SK-N-SH treated with all-trans-retinoic acid at 6 μM for 48 hours (cell line): ENCODE measurements around the gene PRSS22.

Experiments used
- ATAC-seq: fragments of 200-7000 bp; cut with Tn5 transposase; 3 replicates; pipeline ENCODE4 v1.9.1; 2020; ENCODE audit warnings: mild to moderate bottlenecking, moderate library complexity
- ARNTL ChIP-seq: fragments of 450-650 bp; formaldehyde crosslinking; IDR thresholded peaks from 2 replicates; pipeline ENCODE4 v1.5.0; 2020; ENCODE audit warnings: low read depth, mild to moderate bottlenecking, moderate library complexity, borderline replicate concordance
- BACH2 ChIP-seq: fragments of 250-450 bp; sonication (Bioruptor Pico); IDR thresholded peaks from 2 replicates; pipeline ENCODE4 v1.9.0; 2021; ENCODE audit warnings: mild to moderate bottlenecking, borderline replicate concordance
- CREB5 ChIP-seq: fragments of 250-450 bp; sonication (Bioruptor Pico); IDR thresholded peaks from 2 replicates; pipeline ENCODE4 v1.5.1; 2020; ENCODE audit warnings: low read depth, mild to moderate bottlenecking, moderate library complexity
- CSDC2 ChIP-seq: fragments of 250-450 bp; sonication (Bioruptor Pico); IDR thresholded peaks from 2 replicates; pipeline ENCODE4 v1.5.0; 2020; ENCODE audit warnings: mild to moderate bottlenecking, moderate library complexity
- GLIS3 ChIP-seq: fragments of 250-450 bp; sonication (Bioruptor Pico); IDR thresholded peaks from 2 replicates; pipeline ENCODE4 v1.5.0; 2020; ENCODE audit warnings: mild to moderate bottlenecking, moderate library complexity
- ISL1 ChIP-seq: fragments of 250-450 bp; sonication (Bioruptor Pico); IDR thresholded peaks from 2 replicates; pipeline ENCODE4 v2.1.2; 2022; ENCODE audit warnings: mild to moderate bottlenecking, moderate library complexity
- OSR1 ChIP-seq: fragments of 250-450 bp; sonication (Bioruptor Pico); IDR thresholded peaks from 2 replicates; pipeline ENCODE4 v1.8.0; 2022; ENCODE audit warnings: moderate library complexity, mild to moderate bottlenecking, inconsistent platforms
- POU6F1 ChIP-seq: fragments of 250-450 bp; sonication (Bioruptor Pico); IDR thresholded peaks from 2 replicates; pipeline ENCODE4 v1.8.0; 2021; ENCODE audit warnings: low read depth, mild to moderate bottlenecking, moderate library complexity, borderline replicate concordance
- PPARA ChIP-seq: fragments of 250-450 bp; sonication (Bioruptor Pico); IDR thresholded peaks from 2 replicates; pipeline ENCODE4 v1.5.0; 2020; ENCODE audit warnings: mild to moderate bottlenecking, borderline replicate concordance
- RARB ChIP-seq: fragments of 250-450 bp; sonication (Bioruptor Pico); IDR thresholded peaks from 2 replicates; pipeline ENCODE4 v1.8.0; 2021; ENCODE audit warnings: mild to moderate bottlenecking, moderate library complexity
- SNAI2 ChIP-seq: fragments of 250-450 bp; sonication (Bioruptor Pico); IDR thresholded peaks from 2 replicates; pipeline ENCODE4 v1.5.0; 2020; ENCODE audit warnings: mild to moderate bottlenecking, moderate library complexity
- TCF4 ChIP-seq: fragments of 250-450 bp; sonication (Bioruptor Pico); IDR thresholded peaks from 2 replicates; pipeline ENCODE4 v1.8.0; 2021; ENCODE audit warnings: mild to moderate bottlenecking, moderate library complexity, borderline replicate concordance
- TOX ChIP-seq: fragments of 250-450 bp; sonication (Bioruptor Pico); IDR thresholded peaks from 2 replicates; pipeline ENCODE4 v1.8.0; 2021; ENCODE audit warnings: mild to moderate bottlenecking, moderate library complexity, borderline replicate concordance
- TSHZ2 ChIP-seq: fragments of 250-450 bp; sonication (Bioruptor Pico); IDR thresholded peaks from 2 replicates; pipeline ENCODE4 v1.5.0; 2020; ENCODE audit warnings: mild to moderate bottlenecking, moderate library complexity
- ZC3H10 ChIP-seq: fragments of 250-450 bp; sonication (Bioruptor Pico); IDR thresholded peaks from 2 replicates; pipeline ENCODE4 v1.5.1; 2021; ENCODE audit warnings: mild to moderate bottlenecking, moderate library complexity
- ZFP3 ChIP-seq: fragments of 250-450 bp; sonication (Bioruptor Pico); IDR thresholded peaks from 2 replicates; pipeline ENCODE4 v1.5.0; 2020; ENCODE audit warnings: mild to moderate bottlenecking, moderate library complexity
- ZFP30 ChIP-seq: fragments of 450-650 bp; formaldehyde crosslinking; IDR thresholded peaks from 2 replicates; pipeline ENCODE4 v1.5.0; 2022; ENCODE audit warnings: mild to moderate bottlenecking, moderate library complexity
- ZNF565 ChIP-seq: fragments of 450-650 bp; formaldehyde crosslinking; conservative IDR thresholded peaks from 2 replicates; pipeline ENCODE4 v1.5.0; 2020; ENCODE audit warnings: low read depth, mild to moderate bottlenecking, moderate library complexity
- ZNF70 ChIP-seq: fragments of 450-650 bp; formaldehyde crosslinking; IDR thresholded peaks from 2 replicates; pipeline ENCODE4 v1.5.0; 2020; ENCODE audit warnings: mild to moderate bottlenecking, moderate library complexity
- TF ChIP-seq, protein P1 (sequence below): fragments of 250-450 bp; sonication (Bioruptor Pico); IDR thresholded peaks from 2 replicates; pipeline ENCODE4 v1.5.1; 2021; ENCODE audit warnings: mild to moderate bottlenecking, moderate library complexity
- TF ChIP-seq, protein P2 (sequence below): fragments of 250-450 bp; sonication (Bioruptor Pico); IDR thresholded peaks from 2 replicates; pipeline ENCODE4 v1.8.0; 2020; ENCODE audit warnings: mild to moderate bottlenecking, moderate library complexity, borderline replicate concordance

Gene PRSS22

GRCh38 chr16:2833776-2834175 is 24.2 kb downstream of the PRSS22 start (continued):
- TF ChIP-seq, protein P1, sequence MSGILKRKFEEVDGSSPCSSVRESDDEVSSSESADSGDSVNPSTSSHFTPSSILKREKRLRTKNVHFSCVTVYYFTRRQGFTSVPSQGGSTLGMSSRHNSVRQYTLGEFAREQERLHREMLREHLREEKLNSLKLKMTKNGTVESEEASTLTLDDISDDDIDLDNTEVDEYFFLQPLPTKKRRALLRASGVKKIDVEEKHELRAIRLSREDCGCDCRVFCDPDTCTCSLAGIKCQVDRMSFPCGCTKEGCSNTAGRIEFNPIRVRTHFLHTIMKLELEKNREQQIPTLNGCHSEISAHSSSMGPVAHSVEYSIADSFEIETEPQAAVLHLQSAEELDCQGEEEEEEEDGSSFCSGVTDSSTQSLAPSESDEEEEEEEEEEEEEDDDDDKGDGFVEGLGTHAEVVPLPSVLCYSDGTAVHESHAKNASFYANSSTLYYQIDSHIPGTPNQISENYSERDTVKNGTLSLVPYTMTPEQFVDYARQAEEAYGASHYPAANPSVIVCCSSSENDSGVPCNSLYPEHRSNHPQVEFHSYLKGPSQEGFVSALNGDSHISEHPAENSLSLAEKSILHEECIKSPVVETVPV: no peak
- TF ChIP-seq RARB (no peak), TSHZ2 (CRISPR knock-in tag) (no peak), TOX (no peak), SNAI2 (no peak), ZNF565 (CRISPR knock-in tag) (no peak)

DNA sequence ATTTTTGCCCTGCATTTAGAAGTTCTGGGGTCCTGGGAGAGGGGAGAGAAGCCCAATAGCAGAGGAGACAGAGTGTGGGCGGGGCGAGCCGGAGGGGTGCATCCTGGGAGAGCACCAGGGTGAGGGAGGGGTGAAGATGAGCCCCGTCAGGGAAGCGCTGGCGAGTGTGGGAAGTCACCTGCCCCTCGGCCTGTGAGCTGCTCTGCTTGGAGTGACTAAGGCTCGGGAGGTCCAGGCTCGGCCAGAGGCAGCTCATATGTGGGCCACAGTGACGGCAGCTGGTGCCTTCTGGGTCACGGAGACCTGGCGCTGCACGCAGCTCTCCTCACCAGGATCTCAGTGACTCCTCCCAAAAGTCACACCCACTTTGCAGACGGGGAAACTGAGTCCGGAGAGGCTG is 26.8 kb downstream of the PRSS22 start:
- no peak for ATAC-seq
- TF ChIP-seq ZFP3 (CRISPR knock-in tag) (no peak), ZNF70 (CRISPR knock-in tag) (no peak), TCF4 (CRISPR knock-in tag) (no peak), ARNTL (CRISPR knock-in tag) (no peak)

- TF ChIP-seq CREB5 (CRISPR knock-in tag) (no peak), ISL1 (no peak), PPARA (CRISPR knock-in tag) (no peak), TCF4 (CRISPR knock-in tag) (no peak), ZFP3 (CRISPR knock-in tag) (no peak), BACH2 (CRISPR knock-in tag) (no peak), TSHZ2 (CRISPR knock-in tag) (no peak), RARB (no peak), GLIS3 (no peak), CSDC2 (CRISPR knock-in tag) (no peak), OSR1 (CRISPR knock-in tag) (no peak), POU6F1 (no peak), ZC3H10 (CRISPR knock-in tag) (no peak), ZFP30 (CRISPR knock-in tag) (no peak)
- TF ChIP-seq, protein P2, sequence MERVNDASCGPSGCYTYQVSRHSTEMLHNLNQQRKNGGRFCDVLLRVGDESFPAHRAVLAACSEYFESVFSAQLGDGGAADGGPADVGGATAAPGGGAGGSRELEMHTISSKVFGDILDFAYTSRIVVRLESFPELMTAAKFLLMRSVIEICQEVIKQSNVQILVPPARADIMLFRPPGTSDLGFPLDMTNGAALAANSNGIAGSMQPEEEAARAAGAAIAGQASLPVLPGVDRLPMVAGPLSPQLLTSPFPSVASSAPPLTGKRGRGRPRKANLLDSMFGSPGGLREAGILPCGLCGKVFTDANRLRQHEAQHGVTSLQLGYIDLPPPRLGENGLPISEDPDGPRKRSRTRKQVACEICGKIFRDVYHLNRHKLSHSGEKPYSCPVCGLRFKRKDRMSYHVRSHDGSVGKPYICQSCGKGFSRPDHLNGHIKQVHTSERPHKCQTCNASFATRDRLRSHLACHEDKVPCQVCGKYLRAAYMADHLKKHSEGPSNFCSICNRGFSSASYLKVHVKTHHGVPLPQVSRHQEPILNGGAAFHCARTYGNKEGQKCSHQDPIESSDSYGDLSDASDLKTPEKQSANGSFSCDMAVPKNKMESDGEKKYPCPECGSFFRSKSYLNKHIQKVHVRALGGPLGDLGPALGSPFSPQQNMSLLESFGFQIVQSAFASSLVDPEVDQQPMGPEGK (CRISPR knock-in tag): no peak
- TF ChIP-seq, protein P1: no peak
These were observed 27.6 kb downstream of the PRSS22 start for GRCh38 chr16:2830355-2830695.

More at GRCh38 chr16:2830355-2830695, 27.6 kb downstream of the PRSS22 start:
- no peak for ATAC-seq
